Activated CD8-positive, alpha-beta memory T cell treated with anti-CD3 and anti-CD28 coated beads, Interleukin-2, amount 50 U/mL, for 48 hours (primary cell): Measurements from ENCODE around the gene NBPF10.
"Not testable (repeated sequence)": the region's sequence is repeated elsewhere in the genome, so short reads cannot be mapped to it uniquely, and the experiment has no call there.

Experiments
- DNase-seq: peaks from one replicate; pipeline ENCODE4 v3.0.0-alpha.2; 2020

Gene NBPF10

GRCh38 chr1:146144465-146144864, at the start of gene NBPF10:
TSS of gene NBPF10 (minus strand) at chr1:146144804. CDS start at chr1:146144769, 35 bp downstream.
- not testable (repeated sequence) for DNase-seq

DNA sequence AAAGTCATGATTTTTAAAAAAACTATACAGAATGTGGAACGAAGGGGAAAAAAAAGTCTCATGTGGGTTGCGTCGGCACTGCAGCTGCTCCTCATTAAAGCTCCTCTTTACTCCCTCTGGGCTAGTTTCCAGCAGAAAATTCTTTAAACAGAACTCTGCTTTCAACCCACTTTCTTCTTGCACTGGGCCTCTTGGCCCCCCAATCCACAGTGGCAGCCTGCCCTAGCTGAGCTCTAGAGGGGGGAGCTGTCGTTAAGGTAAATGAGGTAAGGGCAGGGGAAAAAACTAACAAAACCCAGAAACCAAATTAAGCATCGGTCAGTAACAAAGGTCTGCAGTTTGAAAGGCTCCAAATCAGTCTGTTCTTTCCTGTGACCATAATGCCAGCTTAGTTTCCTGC, 29.9 kb upstream of the NBPF10 start:
- DNase-seq, result not testable (repeated sequence)

- DNase-seq, result not testable (repeated sequence)
Observed at GRCh38 chr1:146167740-146168139, 23.1 kb upstream of the NBPF10 start.

DNA sequence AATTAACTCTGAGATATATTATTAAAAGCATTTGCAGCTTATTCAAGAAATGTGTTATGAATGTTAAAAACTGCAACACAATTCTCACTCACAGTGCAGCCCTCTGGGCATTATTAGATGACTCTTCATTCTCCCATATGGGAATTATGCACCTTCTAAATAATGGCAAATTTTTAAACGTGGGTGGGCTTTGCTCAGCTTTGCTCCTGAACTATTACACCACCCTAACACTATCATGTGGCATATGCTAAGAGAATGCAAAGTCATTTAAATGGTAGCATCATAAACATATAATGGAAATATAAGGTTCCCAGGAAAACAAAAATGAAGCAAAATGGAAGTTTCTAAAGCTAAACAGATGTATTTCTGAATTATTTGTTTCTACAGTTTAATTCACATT, 22.7 kb upstream of the NBPF10 start:
- DNase-seq, result not testable (repeated sequence)
